Measurements from ENCODE around the gene PDPN. TPM values are rescaled to one million over a fixed set of nuclear protein-coding genes. Genes with fewer than 3 reads are reported as not detected.
A peak's percentile ranks its signal among the peaks of the same experiment; 100 is the strongest.
"Not testable (repeated sequence)": the region's sequence is repeated elsewhere in the genome, so short reads cannot be mapped to it uniquely, and the experiment has no call there.

The PDPN gene
- 0.83 TPM for polyA plus RNA-seq (2013, experiment 1 of 2; ENCODE audit: insufficient read length)
- polyA plus RNA-seq (2013, experiment 2 of 2; ENCODE audit: insufficient read length), result 0.22 TPM

DNA sequence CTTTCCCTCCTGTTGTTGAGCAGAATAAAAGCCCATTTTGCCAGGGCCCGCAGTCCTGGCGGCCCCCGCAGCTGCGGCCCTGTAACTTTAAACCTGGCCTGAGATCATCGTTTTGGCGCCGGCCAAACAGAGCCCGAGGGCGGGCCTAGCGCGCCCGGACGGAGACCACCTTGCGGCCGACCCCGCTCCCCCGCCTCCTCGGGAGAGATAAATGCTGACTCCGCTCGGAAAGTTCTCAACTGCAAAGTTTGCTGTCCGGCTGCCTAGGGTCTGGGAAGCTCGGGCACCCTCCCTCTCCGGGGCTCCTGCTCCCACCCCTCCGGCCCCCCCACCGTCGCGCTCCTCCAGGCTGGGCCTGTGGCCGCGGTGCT lies at the start of gene PDPN:
TSS of gene PDPN (plus strand) at position 238 of the 371 bp plus-strand sequence. CDS start 202 bp downstream, outside the sequence.
- no peak for DNase-seq

DNA sequence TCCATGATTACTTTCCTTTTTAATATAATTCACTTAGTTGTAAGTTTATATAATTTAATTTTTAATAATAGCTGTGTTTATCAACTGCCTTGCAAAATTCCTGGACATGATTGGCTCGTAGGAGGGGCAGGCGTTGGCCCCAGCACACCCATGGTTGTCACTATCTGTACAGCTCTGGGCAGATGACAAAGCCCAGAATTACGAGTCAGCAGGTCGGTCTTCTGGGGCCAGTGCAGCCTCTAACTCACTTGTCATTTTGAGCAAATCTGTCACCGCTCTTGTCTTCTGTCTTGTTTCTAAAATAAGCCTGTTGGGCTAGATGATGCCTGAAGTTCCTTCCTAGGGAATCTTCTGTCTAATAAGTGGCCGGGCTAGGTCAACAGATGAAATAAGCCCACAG lies 48.4 kb upstream of the PDPN start:
- DNase-seq, result no peak

GRCh38 chr1:13536571-13536970 lies 47.1 kb upstream of the PDPN start:
- DNase-seq, result no peak

DNA sequence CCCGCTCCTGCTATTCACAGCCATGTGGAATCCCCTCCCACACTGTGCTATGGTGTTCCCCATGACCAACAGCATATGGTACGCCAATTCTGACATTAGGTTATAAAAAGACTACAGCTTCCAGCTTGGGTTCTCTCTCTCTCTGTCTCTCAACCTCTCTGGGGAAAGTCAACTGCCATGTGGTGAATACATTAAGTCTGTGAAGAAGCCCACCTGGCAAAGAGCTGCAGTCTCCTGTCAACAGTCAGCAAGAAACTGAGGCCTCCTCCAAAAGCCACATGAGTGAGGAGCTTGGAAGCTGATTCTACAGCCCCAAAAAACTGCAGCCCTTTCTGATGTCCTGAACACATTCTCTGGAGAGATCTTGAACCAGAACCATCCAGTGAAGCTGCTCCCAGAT lies 44.8 kb upstream of the PDPN start:
- no peak for DNase-seq

GRCh38 chr1:13539683-13540082 lies 43.9 kb upstream of the PDPN start:
- DNase-seq, result no peak

DNA sequence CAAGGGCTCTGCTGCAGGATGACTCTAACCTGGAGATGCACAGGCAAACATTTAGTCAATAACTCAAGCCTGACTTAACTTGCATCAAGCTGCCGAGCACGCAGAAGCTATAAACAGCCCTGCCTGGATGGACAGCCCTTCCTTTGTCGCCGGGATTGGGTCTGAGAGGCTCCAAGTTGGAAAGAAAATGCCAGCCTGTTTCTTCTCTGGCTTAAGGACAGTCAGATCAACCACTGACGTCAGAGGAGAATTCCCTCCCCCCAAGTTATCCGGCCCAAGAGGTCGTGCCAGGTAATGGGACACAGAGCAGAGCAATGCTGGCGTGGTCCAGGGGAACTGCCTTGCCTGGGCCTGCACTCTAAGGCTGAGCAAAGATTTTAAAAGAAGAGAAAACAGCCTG lies 42.8 kb upstream of the PDPN start:
- no peak for DNase-seq

GRCh38 chr1:13541435-13542215 lies 42.0 kb upstream of the PDPN start:
- DNase-seq, result no peak

- DNase-seq, result peak; percentile 10
Observed at GRCh38 chr1:13543451-13544220, 40.0 kb upstream of the PDPN start.

GRCh38 chr1:13544221-13544556 lies 39.4 kb upstream of the PDPN start:
- no peak for DNase-seq

GRCh38 chr1:13546791-13547190 lies 36.8 kb upstream of the PDPN start:
- DNase-seq, result no peak

DNA sequence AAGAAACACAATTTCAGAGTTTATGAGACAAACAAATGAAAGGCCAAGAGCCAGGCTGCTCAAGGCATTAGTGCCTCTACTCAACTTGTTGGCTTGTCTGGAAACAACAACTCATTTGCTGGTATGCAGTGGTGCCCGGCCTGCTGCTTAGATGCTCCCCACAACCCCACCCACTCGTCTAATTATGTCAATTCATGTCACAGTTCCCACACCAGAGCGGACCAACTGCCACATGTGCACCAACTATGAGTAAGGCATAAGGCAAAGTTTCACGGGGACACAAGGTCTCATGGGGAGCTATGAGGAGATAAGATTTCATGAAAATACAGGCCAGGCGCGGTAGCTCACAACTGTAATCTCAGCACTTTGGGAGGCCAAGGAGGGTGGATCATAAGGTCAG lies 35.4 kb upstream of the PDPN start:
- no peak for DNase-seq

DNA sequence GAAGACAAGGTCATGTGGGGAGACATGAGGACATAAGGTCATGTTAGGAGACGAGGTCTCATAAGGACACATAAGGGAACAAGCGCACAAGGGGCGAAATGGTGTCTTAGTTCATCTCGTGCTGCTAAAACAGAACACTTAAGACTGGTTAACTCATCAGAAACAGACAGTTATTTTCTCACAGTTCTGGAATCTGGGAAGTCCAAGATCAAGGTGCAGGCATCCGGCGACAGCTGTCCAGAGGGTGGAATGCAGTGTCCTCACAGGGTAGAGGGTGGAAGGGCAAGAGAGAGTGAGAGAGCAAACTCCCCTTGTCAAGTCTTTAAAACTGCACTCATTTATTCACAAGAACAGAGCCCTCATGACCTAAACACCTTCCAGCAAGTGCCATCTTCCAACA lies 34.6 kb upstream of the PDPN start:
- no peak for DNase-seq

DNA sequence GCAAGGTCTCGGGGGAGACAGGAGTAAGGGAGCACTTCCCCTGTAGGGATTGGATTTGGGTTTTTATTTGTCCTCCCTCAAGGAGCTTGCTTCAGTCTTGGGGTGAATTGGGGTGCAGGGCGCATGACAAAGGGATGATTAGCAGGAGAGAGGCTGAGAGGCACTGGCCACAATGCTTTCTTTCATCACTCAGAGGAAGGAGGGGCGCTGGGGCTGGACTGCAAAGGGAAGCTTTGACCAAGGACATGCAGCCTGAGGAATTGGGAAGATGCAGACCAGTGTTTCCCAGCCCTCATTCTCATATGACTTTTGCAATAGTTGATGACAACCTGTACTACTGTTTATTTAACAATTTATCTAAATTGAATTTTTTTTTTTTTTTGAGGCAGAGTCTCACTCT lies 34.1 kb upstream of the PDPN start:
- no peak for DNase-seq

DNA sequence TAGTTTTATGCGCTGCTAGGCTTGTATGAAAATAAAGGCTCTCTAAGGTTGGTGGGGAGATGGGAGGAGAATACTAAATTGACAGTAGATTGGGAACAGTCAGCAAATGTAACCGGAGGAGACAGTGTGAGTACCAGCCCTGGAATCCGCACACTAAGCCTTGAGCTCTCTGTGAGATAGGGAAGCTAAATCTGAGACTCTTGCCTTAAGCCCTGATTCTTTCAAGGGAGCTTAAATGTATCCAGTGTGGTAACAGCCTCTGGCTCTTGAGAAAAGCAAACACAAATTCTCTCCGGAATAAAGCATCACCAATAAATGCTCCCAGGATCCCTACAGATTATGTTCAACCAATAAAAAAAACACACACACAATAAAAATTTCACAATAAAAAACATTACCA lies 33.0 kb upstream of the PDPN start:
- no peak for DNase-seq

DNA sequence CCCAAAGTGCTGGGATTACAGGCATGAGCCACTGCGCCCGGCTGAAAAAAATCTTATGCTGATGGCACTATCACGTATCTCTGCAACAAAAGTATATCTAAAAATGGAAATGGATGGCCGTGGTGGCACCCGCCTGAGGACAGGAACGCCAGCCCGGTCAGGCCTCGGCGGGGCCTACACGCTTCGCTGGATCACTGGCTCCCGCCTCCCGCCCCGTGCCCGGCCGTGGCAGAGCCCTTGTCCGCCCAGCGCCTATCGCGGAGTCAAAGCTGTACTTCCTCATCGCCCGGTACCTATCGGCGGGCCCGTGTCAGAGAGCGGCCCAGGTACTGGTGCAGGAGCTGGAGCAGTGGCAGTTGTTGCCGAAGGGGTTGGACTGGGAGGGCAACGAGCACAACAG lies 28.8 kb upstream of the PDPN start:
- no peak for DNase-seq

GRCh38 chr1:13556224-13556764 lies 27.3 kb upstream of the PDPN start:
- no peak for DNase-seq

GRCh38 chr1:13560541-13560940 lies 23.1 kb upstream of the PDPN start:
- no peak for DNase-seq

- DNase-seq, result not testable (repeated sequence)
Observed at GRCh38 chr1:13562981-13563380, 20.7 kb upstream of the PDPN start.

DNA sequence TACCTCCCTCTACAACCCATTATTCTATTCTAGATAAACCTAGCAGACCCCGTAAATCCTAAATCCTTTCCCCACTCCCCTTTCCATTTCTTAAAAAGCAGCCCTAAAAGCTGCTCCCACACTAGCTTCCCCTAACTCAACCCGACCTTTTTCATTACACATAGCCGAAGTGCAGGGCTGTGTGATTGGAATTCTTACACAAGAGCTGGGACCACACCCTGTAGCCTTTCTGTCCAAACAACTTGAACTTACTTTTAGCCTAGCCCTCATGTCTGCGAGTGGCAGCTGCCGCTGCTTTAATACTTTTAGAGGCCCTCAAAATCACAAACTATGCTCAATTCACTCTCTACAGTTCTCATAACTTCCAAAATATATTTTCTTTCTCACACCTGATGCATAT lies 19.6 kb upstream of the PDPN start:
- no peak for DNase-seq

- not testable (repeated sequence) for DNase-seq
Observed at GRCh38 chr1:13570435-13570834, 13.2 kb upstream of the PDPN start.

- DNase-seq, result no peak
Observed at GRCh38 chr1:13570924-13571323, 12.7 kb upstream of the PDPN start.

DNA sequence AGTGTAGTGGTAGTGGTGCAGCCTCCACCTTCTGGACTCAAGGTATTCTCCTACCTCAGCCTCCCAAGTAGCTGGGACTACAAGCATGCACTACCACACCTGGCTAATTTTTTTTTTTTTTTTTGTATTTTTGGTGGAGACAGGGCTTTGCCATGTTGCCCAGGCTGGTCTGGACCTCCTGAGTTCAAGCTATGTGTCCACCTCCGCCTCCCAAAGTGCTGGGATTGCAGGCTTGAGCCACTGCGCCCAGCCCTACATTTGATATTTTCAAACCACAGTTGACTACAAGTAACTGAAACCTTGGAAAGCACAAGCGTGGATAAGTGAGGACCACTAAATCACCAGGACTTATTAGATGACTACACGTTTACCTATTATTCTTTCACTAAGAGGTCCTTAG lies 10.0 kb upstream of the PDPN start:
- no peak for DNase-seq

DNA sequence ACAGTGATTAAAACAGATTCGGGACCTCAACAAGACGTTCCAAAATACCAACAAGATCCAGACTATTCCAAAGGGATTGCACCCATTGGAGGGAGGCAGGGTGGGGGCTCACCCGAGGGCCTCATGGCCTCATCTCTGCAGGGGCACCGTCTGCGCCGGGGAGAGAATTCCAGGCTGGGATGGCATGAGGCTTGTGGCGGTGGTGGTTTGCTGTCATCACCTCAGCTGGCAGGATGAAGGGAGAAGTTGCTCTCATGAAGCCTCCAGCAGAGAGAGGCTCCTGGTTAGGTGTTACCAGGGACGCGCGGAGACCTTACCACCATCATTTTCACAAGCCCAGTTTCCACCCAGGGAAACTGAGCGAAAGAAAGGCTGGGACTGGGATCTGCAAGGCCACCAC lies 6.7 kb upstream of the PDPN start:
- DNase-seq, result no peak

GRCh38 chr1:13577846-13578245 lies 5.8 kb upstream of the PDPN start:
- DNase-seq, result no peak

Measured in fibroblast of skin of back (primary cell).